HEK293 (cell line): Measurements from ENCODE around the gene AREG.

Source experiments
- CTCF ChIA-PET: fragments of 350-600 bp; formaldehyde crosslinking; extraction: SDS; loops from one replicate; lab custom pipeline; 2021; ENCODE audit warnings: antibody characterized with exemption; lab: Yijun Ruan, JAX
- POLR2A ChIA-PET: fragments of 300-600 bp; formaldehyde crosslinking; extraction: SDS; loops from one replicate; lab custom pipeline; 2020; ENCODE audit warnings: antibody characterized with exemption, inconsistent platforms; lab: Yijun Ruan, JAX
- H3K27ac ChIP-seq: fragments of 200-500 bp; sonication (Bioruptor generic); 2 replicates; pipeline ENCODE4 v1.5.1; 2014; ENCODE audit warnings: low read depth, low read length, control low read depth, inconsistent platforms; ENCODE audit errors: extremely low read depth
- H3K36me3 ChIP-seq, 2 experiments: fragments of 200-500 bp in 1 of 2; sonication (Bioruptor generic) in 1 of 2; 1 replicate in 1 of 2; 2 replicates in 1 of 2; pipeline ENCODE4 v1.5.1; 2014 to 2017; ENCODE audit warnings: inconsistent platforms in 2 of 2, low read length in 2 of 2; ENCODE audit not compliant: control insufficient read depth in 2 of 2, insufficient read depth in 1 of 2
- H3K4me1 ChIP-seq: fragments of 200-500 bp; sonication (Bioruptor generic); 2 replicates; pipeline ENCODE4 v1.5.1; 2014; ENCODE audit warnings: mild to moderate bottlenecking, low read length, inconsistent platforms; ENCODE audit not compliant: control insufficient read depth, insufficient read depth
- H3K4me3 ChIP-seq: 2 replicates; pipeline ENCODE4 v1.5.1; 2011; ENCODE audit warnings: low read depth, mild to moderate bottlenecking, control low read depth, low read length, moderate library complexity
- H3K9me3 ChIP-seq: fragments of 200-500 bp; sonication (Bioruptor generic); 2 replicates; pipeline ENCODE4 v1.5.1; 2014; ENCODE audit warnings: low read depth, low read length, inconsistent platforms; ENCODE audit not compliant: control insufficient read depth, insufficient read depth
- BCL11A ChIP-seq: fragments of 450-650 bp; formaldehyde crosslinking; IDR thresholded peaks from 2 replicates; pipeline ENCODE4 v1.5.1; 2016; ENCODE audit warnings: low read depth, missing biosample characterization, missing genetic modification characterization
- TCF7L2 ChIP-seq: IDR thresholded peaks from 2 replicates; pipeline ENCODE4 v1.6.1; 2011; ENCODE audit warnings: low read depth, mild to moderate bottlenecking, inconsistent platforms, low read length, moderate library complexity, borderline replicate concordance
- ZNF157 ChIP-seq: fragments of 450-650 bp; formaldehyde crosslinking; IDR thresholded peaks from 2 replicates; pipeline ENCODE4 v1.5.1; 2016; ENCODE audit warnings: missing biosample characterization, missing genetic modification characterization
- ZNF274 ChIP-seq, 2 experiments: fragments of 200-500 bp in 1 of 2; fragments of 450-650 bp in 1 of 2; sonication (Bioruptor generic) in 1 of 2; formaldehyde crosslinking in 1 of 2; IDR thresholded peaks; 2 replicates each; pipeline versions ENCODE4 v1.5.1 to v1.6.1; 2014 to 2016; ENCODE audit warnings: borderline replicate concordance in 1 of 2, inconsistent platforms in 1 of 2, low read length in 1 of 2, missing biosample characterization in 1 of 2, missing genetic modification characterization in 1 of 2
- ZNF354C ChIP-seq: fragments of 450-650 bp; formaldehyde crosslinking; IDR thresholded peaks from 2 replicates; pipeline ENCODE4 v1.5.1; 2016; ENCODE audit warnings: missing biosample characterization, missing genetic modification characterization, low read depth, borderline replicate concordance
- ZNF548 ChIP-seq: fragments of 450-650 bp; formaldehyde crosslinking; IDR thresholded peaks from 2 replicates; pipeline ENCODE4 v1.5.1; 2016; ENCODE audit warnings: missing biosample characterization, missing genetic modification characterization
- ZNF560 ChIP-seq: fragments of 450-650 bp; formaldehyde crosslinking; IDR thresholded peaks from 2 replicates; pipeline ENCODE4 v1.5.1; 2017; ENCODE audit warnings: missing biosample characterization, missing genetic modification characterization, borderline replicate concordance
- ZNF624 ChIP-seq: fragments of 450-650 bp; formaldehyde crosslinking; IDR thresholded peaks from 2 replicates; pipeline ENCODE4 v1.5.1; 2017; ENCODE audit warnings: missing biosample characterization, missing genetic modification characterization
- ZNF654 ChIP-seq: fragments of 450-650 bp; formaldehyde crosslinking; IDR thresholded peaks from 2 replicates; pipeline ENCODE4 v1.5.1; 2016; ENCODE audit warnings: low read depth, missing biosample characterization, missing genetic modification characterization
- ZNF776 ChIP-seq: fragments of 450-650 bp; formaldehyde crosslinking; IDR thresholded peaks from 2 replicates; pipeline ENCODE4 v1.5.0; 2017; ENCODE audit warnings: missing biosample characterization, missing genetic modification characterization, borderline replicate concordance
- ZSCAN23 ChIP-seq: fragments of 450-650 bp; formaldehyde crosslinking; IDR thresholded peaks from 2 replicates; pipeline ENCODE4 v1.5.1; 2016; ENCODE audit warnings: missing biosample characterization, missing genetic modification characterization
- ZXDB ChIP-seq: fragments of 450-650 bp; formaldehyde crosslinking; IDR thresholded peaks from 2 replicates; pipeline ENCODE4 v1.5.1; 2016; ENCODE audit warnings: missing biosample characterization, missing genetic modification characterization
- TF ChIP-seq, protein P1 (sequence below): fragments of 450-650 bp; formaldehyde crosslinking; IDR thresholded peaks from 2 replicates; pipeline ENCODE4 v1.5.1; 2016; ENCODE audit warnings: missing biosample characterization, missing genetic modification characterization
- TF ChIP-seq, protein P2 (sequence below): fragments of 450-650 bp; formaldehyde crosslinking; IDR thresholded peaks from 2 replicates; pipeline ENCODE4 v1.5.0; 2017; ENCODE audit warnings: missing biosample characterization, missing genetic modification characterization, borderline replicate concordance
- TF ChIP-seq, protein P3 (sequence below): fragments of 450-650 bp; formaldehyde crosslinking; IDR thresholded peaks from 2 replicates; pipeline ENCODE4 v1.5.1; 2016; ENCODE audit warnings: missing biosample characterization, missing genetic modification characterization, borderline replicate concordance
- TF ChIP-seq, protein P4 (sequence below): fragments of 450-650 bp; IDR thresholded peaks from 2 replicates; pipeline ENCODE4 v1.5.1; 2018; ENCODE audit warnings: missing biosample characterization, missing genetic modification characterization

The AREG gene

DNA sequence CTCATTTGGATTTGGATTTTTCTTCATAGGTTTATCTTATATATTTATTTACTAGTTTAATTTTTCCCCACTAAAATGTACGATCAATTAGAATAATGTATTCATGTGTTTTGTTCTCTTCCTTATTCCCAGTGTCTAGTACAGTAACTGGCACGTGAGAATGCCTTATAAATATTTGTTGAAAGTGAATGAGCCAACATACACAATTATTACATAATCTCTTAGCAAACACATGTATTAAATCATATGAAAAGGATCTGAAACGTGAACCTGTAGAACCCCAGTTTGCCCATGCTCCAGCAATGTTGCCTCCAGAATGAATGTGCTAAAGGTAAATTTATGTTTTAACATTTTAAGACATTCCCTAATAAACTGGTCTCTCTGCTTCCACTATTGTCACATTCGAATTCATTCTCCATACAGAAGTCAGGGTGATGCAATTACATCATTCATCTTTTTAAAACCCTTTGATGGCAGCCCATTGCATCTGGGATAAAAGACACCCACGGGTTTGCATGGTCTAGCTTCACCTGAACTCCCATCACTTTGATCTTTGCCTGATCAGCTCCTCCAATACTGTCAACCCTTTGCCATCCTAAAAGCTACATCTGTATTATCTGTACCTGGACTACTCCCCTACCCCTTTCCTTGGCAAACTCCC is 30.7 kb upstream of the AREG start (continued):
- TF ChIP-seq, protein P1, sequence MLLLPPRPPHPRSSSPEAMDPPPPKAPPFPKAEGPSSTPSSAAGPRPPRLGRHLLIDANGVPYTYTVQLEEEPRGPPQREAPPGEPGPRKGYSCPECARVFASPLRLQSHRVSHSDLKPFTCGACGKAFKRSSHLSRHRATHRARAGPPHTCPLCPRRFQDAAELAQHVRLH (tag by site-specific recombination), result no peak
- TF ChIP-seq ZXDB (tag by site-specific recombination), result no peak
- no peak for TF ChIP-seq ZSCAN23
- TF ChIP-seq, protein P2, sequence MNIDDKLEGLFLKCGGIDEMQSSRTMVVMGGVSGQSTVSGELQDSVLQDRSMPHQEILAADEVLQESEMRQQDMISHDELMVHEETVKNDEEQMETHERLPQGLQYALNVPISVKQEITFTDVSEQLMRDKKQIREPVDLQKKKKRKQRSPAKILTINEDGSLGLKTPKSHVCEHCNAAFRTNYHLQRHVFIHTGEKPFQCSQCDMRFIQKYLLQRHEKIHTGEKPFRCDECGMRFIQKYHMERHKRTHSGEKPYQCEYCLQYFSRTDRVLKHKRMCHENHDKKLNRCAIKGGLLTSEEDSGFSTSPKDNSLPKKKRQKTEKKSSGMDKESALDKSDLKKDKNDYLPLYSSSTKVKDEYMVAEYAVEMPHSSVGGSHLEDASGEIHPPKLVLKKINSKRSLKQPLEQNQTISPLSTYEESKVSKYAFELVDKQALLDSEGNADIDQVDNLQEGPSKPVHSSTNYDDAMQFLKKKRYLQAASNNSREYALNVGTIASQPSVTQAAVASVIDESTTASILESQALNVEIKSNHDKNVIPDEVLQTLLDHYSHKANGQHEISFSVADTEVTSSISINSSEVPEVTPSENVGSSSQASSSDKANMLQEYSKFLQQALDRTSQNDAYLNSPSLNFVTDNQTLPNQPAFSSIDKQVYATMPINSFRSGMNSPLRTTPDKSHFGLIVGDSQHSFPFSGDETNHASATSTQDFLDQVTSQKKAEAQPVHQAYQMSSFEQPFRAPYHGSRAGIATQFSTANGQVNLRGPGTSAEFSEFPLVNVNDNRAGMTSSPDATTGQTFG (tag by site-specific recombination), result no peak
- TF ChIP-seq BCL11A (tag by site-specific recombination), result no peak
- TF ChIP-seq, protein P3, sequence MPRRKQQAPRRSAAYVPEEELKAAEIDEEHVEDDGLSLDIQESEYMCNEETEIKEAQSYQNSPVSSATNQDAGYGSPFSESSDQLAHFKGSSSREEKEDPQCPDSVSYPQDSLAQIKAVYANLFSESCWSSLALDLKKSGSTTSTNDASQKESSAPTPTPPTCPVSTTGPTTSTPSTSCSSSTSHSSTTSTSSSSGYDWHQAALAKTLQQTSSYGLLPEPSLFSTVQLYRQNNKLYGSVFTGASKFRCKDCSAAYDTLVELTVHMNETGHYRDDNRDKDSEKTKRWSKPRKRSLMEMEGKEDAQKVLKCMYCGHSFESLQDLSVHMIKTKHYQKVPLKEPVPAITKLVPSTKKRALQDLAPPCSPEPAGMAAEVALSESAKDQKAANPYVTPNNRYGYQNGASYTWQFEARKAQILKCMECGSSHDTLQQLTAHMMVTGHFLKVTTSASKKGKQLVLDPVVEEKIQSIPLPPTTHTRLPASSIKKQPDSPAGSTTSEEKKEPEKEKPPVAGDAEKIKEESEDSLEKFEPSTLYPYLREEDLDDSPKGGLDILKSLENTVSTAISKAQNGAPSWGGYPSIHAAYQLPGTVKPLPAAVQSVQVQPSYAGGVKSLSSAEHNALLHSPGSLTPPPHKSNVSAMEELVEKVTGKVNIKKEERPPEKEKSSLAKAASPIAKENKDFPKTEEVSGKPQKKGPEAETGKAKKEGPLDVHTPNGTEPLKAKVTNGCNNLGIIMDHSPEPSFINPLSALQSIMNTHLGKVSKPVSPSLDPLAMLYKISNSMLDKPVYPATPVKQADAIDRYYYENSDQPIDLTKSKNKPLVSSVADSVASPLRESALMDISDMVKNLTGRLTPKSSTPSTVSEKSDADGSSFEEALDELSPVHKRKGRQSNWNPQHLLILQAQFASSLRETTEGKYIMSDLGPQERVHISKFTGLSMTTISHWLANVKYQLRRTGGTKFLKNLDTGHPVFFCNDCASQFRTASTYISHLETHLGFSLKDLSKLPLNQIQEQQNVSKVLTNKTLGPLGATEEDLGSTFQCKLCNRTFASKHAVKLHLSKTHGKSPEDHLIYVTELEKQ, result no peak

DNA sequence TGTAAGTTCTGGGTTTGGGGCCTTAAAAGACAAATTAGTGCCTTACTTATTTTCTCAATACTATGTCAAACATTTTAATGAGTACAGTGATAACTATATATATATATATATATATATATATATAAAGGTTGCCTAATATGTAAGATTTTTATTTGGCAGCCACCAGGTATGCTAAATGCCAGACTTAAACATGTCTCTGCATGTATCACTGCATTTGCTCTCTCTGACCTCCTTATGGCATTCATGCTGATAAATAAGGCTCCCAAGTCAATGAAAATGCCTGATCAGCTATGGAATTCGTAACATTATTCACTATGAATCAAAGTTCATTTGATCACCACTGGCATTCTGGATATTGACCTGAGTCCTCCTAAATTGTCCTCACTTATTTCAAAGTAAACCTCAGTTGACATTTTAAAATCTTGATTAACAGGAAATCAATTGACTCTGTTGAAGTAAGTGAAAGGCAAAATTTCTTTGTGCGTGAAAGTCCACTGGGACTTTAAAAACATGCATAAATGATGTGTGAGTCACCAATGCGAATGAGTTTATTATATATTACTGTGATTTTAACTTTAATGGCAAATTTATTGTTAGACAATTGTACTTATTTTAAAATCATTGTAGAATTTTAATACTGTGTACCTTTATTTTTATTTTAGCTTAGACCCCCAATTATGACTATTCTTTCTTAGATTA is 29.2 kb upstream of the AREG start:
- H3K27ac ChIP-seq, result no peak overlapping the region
- no peaks in the 10 kb centered on the region for H3K36me3 ChIP-seq
- no peak for TF ChIP-seq ZNF624
- no peak for TF ChIP-seq ZNF354C (tag by site-specific recombination)
- TF ChIP-seq, protein P4, sequence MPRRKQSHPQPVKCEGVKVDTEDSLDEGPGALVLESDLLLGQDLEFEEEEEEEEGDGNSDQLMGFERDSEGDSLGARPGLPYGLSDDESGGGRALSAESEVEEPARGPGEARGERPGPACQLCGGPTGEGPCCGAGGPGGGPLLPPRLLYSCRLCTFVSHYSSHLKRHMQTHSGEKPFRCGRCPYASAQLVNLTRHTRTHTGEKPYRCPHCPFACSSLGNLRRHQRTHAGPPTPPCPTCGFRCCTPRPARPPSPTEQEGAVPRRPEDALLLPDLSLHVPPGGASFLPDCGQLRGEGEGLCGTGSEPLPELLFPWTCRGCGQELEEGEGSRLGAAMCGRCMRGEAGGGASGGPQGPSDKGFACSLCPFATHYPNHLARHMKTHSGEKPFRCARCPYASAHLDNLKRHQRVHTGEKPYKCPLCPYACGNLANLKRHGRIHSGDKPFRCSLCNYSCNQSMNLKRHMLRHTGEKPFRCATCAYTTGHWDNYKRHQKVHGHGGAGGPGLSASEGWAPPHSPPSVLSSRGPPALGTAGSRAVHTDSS (tag by site-specific recombination), result no peak
- TF ChIP-seq ZNF654 (tag by site-specific recombination), result no peak
- TF ChIP-seq ZNF548 (tag by site-specific recombination), result no peak
- TF ChIP-seq, all 188 proteins: peak for 0
- ChIA-PET CTCF (interaction anchor here (0.6 kb wide), 1 partner anchor 21 kb away, joined by 3 read pairs; no protein-coding TSS in a partner anchor), POLR2A (no interaction called here)
- Histone ChIP-seq H3K4me1 (no peaks in the 10 kb centered on the region), H3K9me3 (no peaks in the 10 kb centered on the region), H3K4me3 (no peak overlapping the region)

DNA sequence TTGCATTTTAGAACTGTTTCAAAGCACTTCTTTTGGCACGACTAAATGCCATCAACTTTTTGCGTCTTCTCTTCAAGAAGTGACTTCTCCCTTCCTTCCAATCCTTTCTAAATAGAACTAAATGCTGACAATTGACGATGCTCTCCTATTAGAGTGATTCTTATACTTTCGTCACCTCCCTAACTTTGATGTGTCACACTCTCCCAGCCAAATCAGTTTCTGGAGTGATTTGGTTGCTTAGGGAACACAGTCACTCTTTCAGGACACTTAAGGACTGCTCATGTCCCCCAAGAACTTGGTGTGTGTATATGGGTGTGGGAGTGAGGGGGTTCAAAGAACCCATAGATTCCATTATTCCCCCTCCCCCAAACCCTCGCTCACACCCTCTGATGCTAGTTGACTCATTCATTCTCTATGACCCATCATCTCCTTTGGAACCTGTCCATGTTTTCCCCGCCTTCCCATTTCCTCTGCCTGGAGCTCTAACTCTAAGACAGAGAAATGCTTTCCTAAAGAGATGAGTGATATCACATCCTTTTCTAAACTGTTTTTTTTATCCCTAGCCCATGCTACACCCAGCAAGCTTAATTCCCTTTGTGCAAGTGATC is 26.8 kb upstream of the AREG start:
- TF ChIP-seq ZNF274 (IDR thresholded peaks at IDR 0.05; ENCODE audit: low read length) (no peak), ZNF274 (tag by site-specific recombination; IDR thresholded peaks at IDR 0.05; ENCODE audit: borderline replicate concordance) (no peak), ZNF776 (no peak), TCF7L2 (no peak), ZNF157 (no peak), ZNF560 (tag by site-specific recombination) (no peak)
- TF ChIP-seq, all 188 proteins: peak for 0
- H3K4me3 ChIP-seq, result no peak overlapping the region
- CTCF ChIA-PET, result no interaction called here
- no peaks in the 10 kb centered on the region; the same call in 1 of the 2 replicates for H3K4me1 ChIP-seq
- H3K9me3 ChIP-seq, result no peaks in the 10 kb centered on the region
- no peaks in the 10 kb centered on the region for H3K36me3 ChIP-seq
- no peak overlapping the region for H3K27ac ChIP-seq
- POLR2A ChIA-PET, result no interaction called here
